Activated CD4-positive, CD25-positive, alpha-beta regulatory T cell (primary cell): ENCODE measurements around the gene SMIM41.

Source experiments
- DNase-seq, 4 experiments: peaks; one replicate each; lab custom pipeline; 2025; lab: John Stamatoyannopoulos, UW

Gene SMIM41

DNA sequence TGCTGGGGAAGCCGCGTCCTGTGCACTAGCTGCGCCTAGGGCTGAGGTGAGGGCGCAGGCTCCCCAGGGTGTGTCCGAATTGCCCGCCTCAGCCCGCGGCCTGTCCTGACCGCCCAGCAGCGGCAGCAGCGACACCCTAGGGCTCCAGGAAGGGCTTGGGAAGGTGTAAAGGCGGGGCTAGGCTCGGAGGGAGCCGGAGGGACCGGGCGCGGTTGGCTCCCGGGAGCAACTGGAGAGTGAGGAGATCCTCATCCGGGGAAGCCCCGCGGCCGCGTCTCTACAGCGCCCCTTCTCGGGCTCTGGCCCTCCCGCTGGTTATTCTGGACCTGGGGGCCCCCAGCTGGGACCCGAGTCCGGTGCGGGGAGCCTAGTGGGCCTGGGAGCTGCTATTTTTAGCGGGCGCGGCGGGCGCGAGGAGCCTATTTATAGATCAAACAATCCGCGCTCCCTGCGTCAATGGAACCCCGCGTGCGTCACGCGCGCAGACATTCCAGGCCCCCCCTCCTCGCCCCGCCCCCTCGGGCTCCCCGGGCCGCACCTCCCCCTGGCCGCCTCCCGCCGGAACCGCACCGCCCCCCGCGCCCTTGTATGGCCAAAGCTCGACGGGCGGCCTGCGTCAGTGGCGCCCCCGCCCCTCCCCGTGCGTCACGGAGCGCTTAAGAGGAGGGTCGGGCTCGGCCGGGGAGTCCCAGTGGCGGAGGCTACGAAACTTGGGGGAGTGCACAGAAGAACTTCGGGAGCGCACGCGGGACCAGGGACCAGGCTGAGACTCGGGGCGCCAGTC, 28.6 kb upstream of the SMIM41 start, which contains the start of gene NR4A1:
Gene NR4A1 (plus strand): TSS at position 685 of the 784 bp plus-strand sequence. CDS start 2,887 bp downstream, outside the sequence.
- DNase-seq, result peak; percentile 98 to 99 (median 98)

DNA sequence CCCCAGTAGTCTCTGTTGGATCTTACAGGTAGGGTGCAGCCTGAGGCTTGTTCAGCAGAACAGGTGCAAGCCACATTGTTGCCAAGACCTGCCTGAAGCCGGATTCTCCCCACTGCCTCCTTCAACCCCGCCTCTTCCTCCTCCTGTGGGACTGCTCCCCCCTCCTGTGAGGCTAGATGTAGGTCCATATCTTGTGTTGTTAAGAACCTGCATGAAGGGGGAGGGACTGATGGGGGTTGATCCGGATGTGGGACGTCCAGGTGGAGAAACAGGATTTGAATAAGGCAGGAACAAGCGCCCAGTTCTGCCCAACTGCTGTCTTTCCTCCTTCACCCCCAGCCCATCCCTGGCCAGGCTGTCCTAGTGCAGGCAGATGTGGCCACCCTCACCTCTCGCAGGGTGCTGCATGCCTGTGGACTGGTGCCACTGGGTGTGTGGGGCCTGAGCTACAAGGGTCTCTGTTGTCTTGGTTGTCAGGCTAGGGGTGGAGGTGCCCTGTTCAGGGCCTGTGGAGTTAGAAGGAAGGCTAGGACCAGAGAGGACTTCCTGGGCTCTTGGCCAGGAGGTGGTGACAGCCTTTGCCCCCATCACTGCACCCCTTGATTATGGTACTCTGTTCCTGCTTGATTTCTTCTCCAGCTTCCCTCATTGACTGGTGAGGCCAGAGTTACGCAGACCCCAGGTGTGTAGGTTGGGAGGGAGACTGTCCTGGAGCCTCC, 26.9 kb upstream of the SMIM41 start:
- DNase-seq, result no peak

GRCh38 chr12:52053536-52054209, 25.8 kb upstream of the SMIM41 start:
- DNase-seq, result no peak

DNA sequence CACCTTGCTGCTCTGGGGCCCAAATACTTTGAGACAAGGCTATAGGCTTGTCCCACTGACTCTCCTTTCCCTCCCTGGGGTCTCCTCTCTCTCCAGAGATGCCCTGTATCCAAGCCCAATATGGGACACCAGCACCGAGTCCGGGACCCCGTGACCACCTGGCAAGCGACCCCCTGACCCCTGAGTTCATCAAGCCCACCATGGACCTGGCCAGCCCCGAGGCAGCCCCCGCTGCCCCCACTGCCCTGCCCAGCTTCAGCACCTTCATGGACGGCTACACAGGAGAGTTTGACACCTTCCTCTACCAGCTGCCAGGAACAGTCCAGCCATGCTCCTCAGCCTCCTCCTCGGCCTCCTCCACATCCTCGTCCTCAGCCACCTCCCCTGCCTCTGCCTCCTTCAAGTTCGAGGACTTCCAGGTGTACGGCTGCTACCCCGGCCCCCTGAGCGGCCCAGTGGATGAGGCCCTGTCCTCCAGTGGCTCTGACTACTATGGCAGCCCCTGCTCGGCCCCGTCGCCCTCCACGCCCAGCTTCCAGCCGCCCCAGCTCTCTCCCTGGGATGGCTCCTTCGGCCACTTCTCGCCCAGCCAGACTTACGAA, 25.2 kb upstream of the SMIM41 start:
- DNase-seq, result no peak

- no peak for DNase-seq
Observed at GRCh38 chr12:52054833-52055730, 24.4 kb upstream of the SMIM41 start.

DNA sequence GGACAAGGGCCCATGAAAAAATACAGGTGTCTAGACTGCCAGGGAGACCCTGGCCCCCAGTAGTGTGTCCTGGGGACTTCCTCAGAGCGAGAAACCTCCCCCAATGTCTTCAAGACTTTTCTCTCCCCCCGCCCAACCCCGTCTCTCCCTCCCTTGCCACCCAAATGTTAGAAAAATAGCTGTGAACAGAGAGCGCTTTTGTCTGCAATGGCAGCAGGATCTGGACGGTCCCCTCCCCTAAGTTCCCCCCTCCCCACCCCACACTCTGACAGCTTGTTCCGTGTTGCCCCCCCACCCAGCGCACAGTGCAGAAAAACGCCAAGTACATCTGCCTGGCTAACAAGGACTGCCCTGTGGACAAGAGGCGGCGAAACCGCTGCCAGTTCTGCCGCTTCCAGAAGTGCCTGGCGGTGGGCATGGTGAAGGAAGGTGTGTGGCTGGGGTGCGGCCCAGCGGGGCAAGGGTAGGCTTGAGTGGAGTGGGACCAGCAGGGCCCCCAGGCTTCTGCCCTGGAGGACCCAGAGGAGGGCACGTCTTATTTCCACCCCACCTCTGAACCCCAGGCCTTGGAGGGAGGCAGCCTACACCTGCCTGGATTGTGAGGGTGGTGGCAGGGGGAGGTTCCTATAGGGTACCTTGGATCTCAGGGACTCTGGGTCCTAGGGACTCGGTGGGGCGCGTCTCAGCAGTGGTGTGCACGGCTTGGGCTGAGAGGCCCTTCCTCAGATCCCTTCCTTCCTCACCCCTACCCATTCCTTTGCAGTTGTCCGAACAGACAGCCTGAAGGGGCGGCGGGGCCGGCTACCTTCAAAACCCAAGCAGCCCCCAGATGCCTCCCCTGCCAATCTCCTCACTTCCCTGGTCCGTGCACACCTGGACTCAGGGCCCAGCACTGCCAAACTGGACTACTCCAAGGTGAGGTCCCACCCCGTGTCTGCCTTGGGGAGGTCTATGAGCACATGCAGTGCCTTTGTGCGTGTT, 23.5 kb upstream of the SMIM41 start:
- no peak for DNase-seq

GRCh38 chr12:52056801-52057637, 22.5 kb upstream of the SMIM41 start:
- no peak for DNase-seq

DNA sequence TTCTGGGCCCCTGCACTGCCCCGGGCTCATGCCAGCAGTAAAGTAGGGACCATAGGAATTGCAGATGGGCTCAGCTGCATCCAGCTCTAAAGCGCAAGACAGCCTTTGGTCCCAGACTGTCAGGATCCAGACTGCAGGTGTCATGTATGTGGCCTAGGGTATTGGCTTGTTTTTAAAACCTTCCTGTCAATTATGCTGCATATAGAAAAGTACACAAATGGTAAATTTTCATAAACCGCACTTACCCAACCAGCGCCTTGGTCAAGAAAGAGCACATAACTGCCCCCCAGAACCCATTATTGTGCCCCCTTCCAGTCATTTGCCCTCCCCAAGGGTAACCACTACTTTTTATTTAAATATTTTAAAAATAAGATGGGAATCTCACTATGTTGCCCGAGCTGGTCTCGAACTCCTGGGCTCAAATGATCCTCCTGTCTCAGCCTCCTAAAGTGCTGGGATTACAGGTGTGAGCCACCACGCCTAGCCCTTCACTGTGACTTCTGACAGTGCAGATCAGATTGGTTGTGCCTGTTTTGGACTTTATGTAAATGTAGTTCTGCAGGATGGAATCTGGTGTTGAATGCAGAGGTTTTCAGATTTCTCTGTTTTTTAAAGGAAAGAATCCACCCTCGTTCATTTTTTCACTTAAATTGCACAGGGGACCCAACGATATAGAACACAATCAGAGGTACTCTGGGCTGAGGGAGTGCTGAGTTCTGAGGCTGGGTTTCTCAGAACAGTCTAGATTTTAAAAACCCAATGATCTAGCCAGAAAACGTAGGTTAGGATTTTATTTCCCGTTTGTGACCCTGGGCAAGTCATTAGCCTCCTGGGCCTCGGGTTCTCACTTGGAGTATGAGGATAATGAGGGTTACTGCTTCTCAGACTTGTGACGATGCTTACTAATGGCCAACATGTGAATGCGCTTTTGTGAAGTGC, 21.6 kb upstream of the SMIM41 start:
- DNase-seq, result no peak

DNA sequence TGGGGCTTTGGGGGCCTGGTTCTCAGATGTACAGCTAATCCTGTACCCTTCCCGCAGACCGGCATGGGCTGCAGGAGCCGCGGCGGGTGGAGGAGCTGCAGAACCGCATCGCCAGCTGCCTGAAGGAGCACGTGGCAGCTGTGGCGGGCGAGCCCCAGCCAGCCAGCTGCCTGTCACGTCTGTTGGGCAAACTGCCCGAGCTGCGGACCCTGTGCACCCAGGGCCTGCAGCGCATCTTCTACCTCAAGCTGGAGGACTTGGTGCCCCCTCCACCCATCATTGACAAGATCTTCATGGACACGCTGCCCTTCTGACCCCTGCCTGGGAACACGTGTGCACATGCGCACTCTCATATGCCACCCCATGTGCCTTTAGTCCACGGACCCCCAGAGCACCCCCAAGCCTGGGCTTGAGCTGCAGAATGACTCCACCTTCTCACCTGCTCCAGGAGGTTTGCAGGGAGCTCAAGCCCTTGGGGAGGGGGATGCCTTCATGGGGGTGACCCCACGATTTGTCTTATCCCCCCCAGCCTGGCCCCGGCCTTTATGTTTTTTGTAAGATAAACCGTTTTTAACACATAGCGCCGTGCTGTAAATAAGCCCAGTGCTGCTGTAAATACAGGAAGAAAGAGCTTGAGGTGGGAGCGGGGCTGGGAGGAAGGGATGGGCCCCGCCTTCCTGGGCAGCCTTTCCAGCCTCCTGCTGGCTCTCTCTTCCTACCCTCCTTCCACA, 20.7 kb upstream of the SMIM41 start:
- DNase-seq, result no peak

DNA sequence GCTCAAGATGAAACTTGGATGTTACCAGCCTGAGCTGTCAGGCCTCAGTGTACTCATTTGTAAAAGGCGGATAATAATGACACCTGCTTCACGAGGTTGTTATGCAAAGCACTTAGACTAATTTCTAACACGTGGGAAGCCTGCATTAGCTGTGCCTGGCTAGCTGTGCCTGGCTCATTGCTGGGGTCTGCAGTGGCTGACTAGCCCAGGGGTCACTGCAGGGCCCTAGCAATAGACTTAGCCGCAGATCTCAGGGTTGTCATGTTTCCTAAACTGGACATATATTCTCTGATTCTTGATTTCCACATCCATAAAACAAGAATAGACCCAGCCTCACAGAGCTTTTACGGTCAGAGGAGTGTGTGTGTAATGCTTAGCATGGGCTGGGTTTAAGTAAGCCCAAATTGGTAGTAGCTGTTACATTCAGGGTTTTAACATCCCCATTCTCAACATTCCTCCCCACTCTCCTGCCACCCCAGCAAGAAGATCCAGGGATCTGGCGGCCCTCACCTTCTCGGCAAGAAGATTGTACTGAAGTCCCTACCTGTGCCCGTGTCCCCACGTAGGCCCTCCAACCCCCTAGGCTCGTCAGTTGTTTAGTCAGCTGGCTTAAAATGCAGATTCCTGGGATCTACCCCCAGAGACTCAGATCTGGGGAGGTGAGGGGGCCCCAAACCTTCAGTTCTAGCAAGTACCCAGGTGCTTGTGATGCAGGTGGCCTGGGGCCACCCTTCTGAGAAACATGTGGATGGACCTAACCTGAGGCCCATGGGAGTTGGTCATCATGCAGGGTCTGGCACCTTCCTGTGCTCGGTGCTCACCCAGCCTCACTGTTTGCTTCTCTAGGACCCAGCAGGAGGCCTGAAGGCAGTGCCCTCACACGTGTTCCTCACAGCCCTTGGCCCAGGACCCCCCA, 19.7 kb upstream of the SMIM41 start:
- DNase-seq, result no peak

GRCh38 chr12:52060498-52061177, 18.9 kb upstream of the SMIM41 start:
- DNase-seq, result no peak

DNA sequence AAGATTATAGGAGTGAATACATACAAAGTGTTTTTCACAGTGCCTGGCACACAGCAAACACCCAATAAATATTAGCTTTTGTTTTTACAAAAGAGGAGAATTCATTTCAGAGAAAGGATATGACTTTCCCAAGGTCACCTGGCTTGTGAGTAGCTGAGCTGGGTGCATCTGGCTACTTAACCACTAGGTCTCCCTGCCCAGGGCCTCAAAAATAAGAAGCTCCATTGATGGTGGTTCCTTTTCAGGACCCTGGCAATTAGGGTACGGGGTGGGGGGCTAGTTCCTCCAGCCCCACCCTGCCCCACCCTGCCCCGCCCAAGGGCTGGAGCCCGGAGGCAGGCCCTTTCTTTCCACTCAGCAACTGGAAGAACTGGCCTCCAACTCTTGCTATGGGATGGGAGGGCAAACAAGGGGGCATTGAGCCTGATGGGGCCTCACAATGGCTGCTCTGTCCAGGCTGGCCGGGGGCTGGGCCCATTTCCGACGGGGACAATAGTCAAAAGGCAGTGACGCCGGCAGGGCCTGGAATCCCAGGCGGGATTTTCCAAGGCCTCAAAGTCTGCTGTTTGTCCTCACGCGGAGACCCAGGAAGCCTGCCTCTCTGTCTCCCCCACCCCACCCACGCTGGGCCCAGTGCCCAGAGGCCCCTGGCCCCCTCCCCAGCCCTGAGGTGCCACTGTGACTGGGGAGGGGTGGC, 17.9 kb upstream of the SMIM41 start:
- DNase-seq, result no peak

DNA sequence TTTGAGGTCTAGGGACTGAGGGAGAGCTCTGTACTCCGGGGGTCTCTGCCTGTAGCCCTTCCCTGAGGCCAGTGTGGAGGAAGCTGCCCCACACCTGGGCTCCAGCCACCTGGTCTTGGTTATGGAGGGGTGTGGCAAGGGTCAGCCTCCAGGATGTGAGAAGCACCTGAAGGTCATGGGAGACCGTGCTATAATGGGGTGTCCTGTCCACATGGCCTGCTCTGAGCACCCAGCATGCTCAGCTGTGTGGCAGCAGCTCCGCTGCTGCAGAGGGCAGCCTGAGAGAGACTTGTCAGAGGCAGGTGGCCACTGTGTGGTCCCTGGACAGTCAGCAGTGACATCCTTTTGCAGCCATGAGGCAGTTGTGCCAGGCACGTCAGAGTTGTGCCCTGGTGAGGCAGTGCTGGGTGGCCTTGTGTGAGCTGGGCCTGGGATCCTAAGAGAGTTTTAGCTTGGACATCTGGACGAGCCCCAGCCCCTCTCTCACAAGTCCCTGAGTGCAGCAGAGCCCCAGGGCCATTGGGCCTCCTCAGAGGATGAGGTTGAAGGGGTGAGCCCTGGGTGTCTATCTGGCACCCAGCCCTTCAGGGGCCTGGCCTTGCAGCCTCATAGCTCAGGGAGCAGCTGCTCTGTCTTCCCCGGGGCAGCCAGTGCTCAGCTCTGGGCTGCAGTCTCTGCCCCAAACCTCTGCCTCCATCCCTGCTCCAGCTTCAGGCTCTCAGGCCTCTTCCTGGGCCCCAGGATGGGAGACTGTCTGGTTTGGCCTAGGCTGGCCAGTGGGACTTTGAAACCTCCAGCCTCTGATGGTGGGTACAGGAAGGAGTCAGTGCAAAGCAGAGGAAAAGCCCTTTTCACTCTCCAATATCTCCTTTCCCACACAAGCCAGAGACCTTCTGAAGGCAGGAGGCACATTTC, 17.1 kb upstream of the SMIM41 start:
- DNase-seq, result no peak
